ENCODE measurements around the gene ABTB2. TPM values are rescaled to one million over a fixed set of nuclear protein-coding genes. Genes with fewer than 3 reads are reported as not detected.

The ABTB2 gene
- total RNA-seq, 2 donors from 2014 or later, result 5.8 to 11.1 TPM

GRCh38 chr11:34104680-34105078 is 253.1 kb downstream of the ABTB2 start:
- peaks cover 7% of the 10 kb centered on the region for H3K36me3 ChIP-seq
- DNase-seq, result no peak
- H3K9ac ChIP-seq (ENCODE audit: low read depth in 2 of 2, low read length in 2 of 2), result peak overlapping the region; percentile 88 to 96
- H3K27ac ChIP-seq, result peak overlapping the region; percentile 93
- intact Hi-C loops (cut with DNase I), result loop anchor here (5.0 kb wide), 2 partner anchors 47 to 107 kb away; no protein-coding TSS in a partner anchor
- TF ChIP-seq, protein P1, sequence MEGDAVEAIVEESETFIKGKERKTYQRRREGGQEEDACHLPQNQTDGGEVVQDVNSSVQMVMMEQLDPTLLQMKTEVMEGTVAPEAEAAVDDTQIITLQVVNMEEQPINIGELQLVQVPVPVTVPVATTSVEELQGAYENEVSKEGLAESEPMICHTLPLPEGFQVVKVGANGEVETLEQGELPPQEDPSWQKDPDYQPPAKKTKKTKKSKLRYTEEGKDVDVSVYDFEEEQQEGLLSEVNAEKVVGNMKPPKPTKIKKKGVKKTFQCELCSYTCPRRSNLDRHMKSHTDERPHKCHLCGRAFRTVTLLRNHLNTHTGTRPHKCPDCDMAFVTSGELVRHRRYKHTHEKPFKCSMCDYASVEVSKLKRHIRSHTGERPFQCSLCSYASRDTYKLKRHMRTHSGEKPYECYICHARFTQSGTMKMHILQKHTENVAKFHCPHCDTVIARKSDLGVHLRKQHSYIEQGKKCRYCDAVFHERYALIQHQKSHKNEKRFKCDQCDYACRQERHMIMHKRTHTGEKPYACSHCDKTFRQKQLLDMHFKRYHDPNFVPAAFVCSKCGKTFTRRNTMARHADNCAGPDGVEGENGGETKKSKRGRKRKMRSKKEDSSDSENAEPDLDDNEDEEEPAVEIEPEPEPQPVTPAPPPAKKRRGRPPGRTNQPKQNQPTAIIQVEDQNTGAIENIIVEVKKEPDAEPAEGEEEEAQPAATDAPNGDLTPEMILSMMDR (IDR thresholded peaks at IDR 0.05), result no peak
- H3K4me3 ChIP-seq, result peak overlapping the region; percentile 99
- H3K9me3 ChIP-seq, result no peaks in the 10 kb centered on the region
- no peaks in the 10 kb centered on the region for H3K27me3 ChIP-seq
- H3K4me1 ChIP-seq, result peaks cover 16% of the 10 kb centered on the region

Other genes with a start within 250 kb of the ABTB2 start
- gene CAT, start 80.9 kb upstream of the ABTB2 start, total RNA-seq, result 10 to 100 TPM; 88.4 to 92.3 TPM
- gene ELF5, start 155.8 kb upstream of the ABTB2 start, total RNA-seq, result not detected